WTC11 (cell line): ENCODE data around the gene ROBO4. TPM values are rescaled to one million over a fixed set of nuclear protein-coding genes. Genes with fewer than 3 reads are reported as not detected.

Experiments used
- ATAC-seq: fragments of 200-7000 bp; cut with Tn5 transposase; 2 replicates; pipeline ENCODE4 v1.10.0; 2021; ENCODE audit warnings: mild to moderate bottlenecking, moderate library complexity
- CTCF ChIA-PET: fragments of 300-600 bp; sonication (Branson Sonifier 250); formaldehyde crosslinking; loops from one replicate; lab custom pipeline; 2021; ENCODE audit warnings: antibody characterized with exemption; lab: Charles Lee
- POLR2A ChIA-PET: fragments of 350-600 bp; sonication (Branson Sonifier 250); formaldehyde crosslinking; loops from one replicate; lab custom pipeline; 2021; ENCODE audit warnings: antibody characterized with exemption; lab: Charles Lee
- DNase-seq: peaks from one replicate; pipeline ENCODE4 v3.0.0; 2021; ENCODE audit warnings: low spot score
- H3K27ac Mint-ChIP-seq: 2 replicates; pipeline ENCODE4 v1.8.0; 2021; ENCODE audit warnings: mixed read lengths
- H3K27me3 Mint-ChIP-seq: 2 replicates; pipeline ENCODE4 v1.8.0; 2021; ENCODE audit warnings: low read depth, mild to moderate bottlenecking, moderate library complexity, mixed read lengths
- H3K36me3 Mint-ChIP-seq: 2 replicates; pipeline ENCODE4 v1.8.0; 2021; ENCODE audit warnings: mixed read lengths
- H3K4me1 Mint-ChIP-seq: 2 replicates; pipeline ENCODE4 v1.8.0; 2022; ENCODE audit warnings: mixed read lengths
- H3K4me3 Mint-ChIP-seq: 2 replicates; pipeline ENCODE4 v1.8.0; 2021; ENCODE audit warnings: mild to moderate bottlenecking, moderate library complexity, mixed read lengths
- H3K9me3 Mint-ChIP-seq: 2 replicates; pipeline ENCODE4 v1.8.0; 2021; ENCODE audit warnings: mixed read lengths
- ATF1 ChIP-seq: sonication (generic); formaldehyde crosslinking; IDR thresholded peaks from 2 replicates; pipeline ENCODE4 v1.8.1; 2023; ENCODE audit warnings: mild to moderate bottlenecking, moderate library complexity, missing genetic modification reagents
- CREB1 ChIP-seq: sonication (generic); formaldehyde crosslinking; IDR thresholded peaks from 2 replicates; pipeline ENCODE4 v1.8.0; 2023; ENCODE audit warnings: mild to moderate bottlenecking, missing genetic modification reagents
- CREM ChIP-seq: sonication (generic); formaldehyde crosslinking; IDR thresholded peaks from 2 replicates; pipeline ENCODE4 v1.8.1; 2022; ENCODE audit warnings: mild to moderate bottlenecking, missing genetic modification reagents, moderate library complexity
- ELF4 ChIP-seq: sonication (generic); formaldehyde crosslinking; IDR thresholded peaks from 2 replicates; pipeline ENCODE4 v1.8.1; 2022; ENCODE audit warnings: low read depth, mild to moderate bottlenecking, moderate library complexity, missing genetic modification reagents
- FOXJ3 ChIP-seq: sonication (generic); formaldehyde crosslinking; IDR thresholded peaks from 2 replicates; pipeline ENCODE4 v1.9.0; 2021; ENCODE audit warnings: missing genetic modification reagents, mild to moderate bottlenecking, borderline replicate concordance
- HMGA2 ChIP-seq: fragments of 250-450 bp; sonication (Bioruptor Pico); IDR thresholded peaks from 2 replicates; pipeline ENCODE4 v1.4.0; 2021; ENCODE audit warnings: mild to moderate bottlenecking, moderate library complexity
- IRF2 ChIP-seq: sonication (generic); formaldehyde crosslinking; IDR thresholded peaks from 2 replicates; pipeline ENCODE4 v1.8.0; 2022; ENCODE audit warnings: low read depth, missing genetic modification reagents, borderline replicate concordance
- KAT7 ChIP-seq: sonication (generic); formaldehyde crosslinking; IDR thresholded peaks from 2 replicates; pipeline ENCODE4 v1.8.1; 2023; ENCODE audit warnings: missing genetic modification reagents, mild to moderate bottlenecking, borderline replicate concordance
- SMAD3 ChIP-seq: sonication (generic); formaldehyde crosslinking; IDR thresholded peaks from 2 replicates; pipeline ENCODE4 v1.8.0; 2022; ENCODE audit warnings: missing genetic modification reagents, mild to moderate bottlenecking, borderline replicate concordance
- SOX15 ChIP-seq: fragments of 250-450 bp; sonication (Bioruptor Pico); IDR thresholded peaks from 2 replicates; pipeline ENCODE4 v1.9.0; 2021; ENCODE audit warnings: mild to moderate bottlenecking
- TCF7 ChIP-seq: sonication (generic); formaldehyde crosslinking; IDR thresholded peaks from 2 replicates; pipeline ENCODE4 v1.8.0; 2022; ENCODE audit warnings: mild to moderate bottlenecking, low read depth, missing genetic modification reagents, moderate library complexity
- TEAD1 ChIP-seq: sonication (generic); formaldehyde crosslinking; IDR thresholded peaks from 2 replicates; pipeline ENCODE4 v1.8.0; 2022; ENCODE audit warnings: mild to moderate bottlenecking, missing genetic modification reagents
- ZNF138 ChIP-seq: sonication (generic); formaldehyde crosslinking; conservative IDR thresholded peaks from 2 replicates; pipeline ENCODE4 v1.8.1; 2022; ENCODE audit warnings: mild to moderate bottlenecking, moderate library complexity, missing genetic modification reagents
- ZNF263 ChIP-seq: sonication (generic); formaldehyde crosslinking; IDR thresholded peaks from 2 replicates; pipeline ENCODE4 v1.8.1; 2022; ENCODE audit warnings: low read depth, mild to moderate bottlenecking, moderate library complexity, missing genetic modification reagents
- total RNA-seq: library from RNA; stranded (reverse); gene quantifications from 3 replicates; pipeline ENCODE4 v1.2.3, GENCODE V29; 2021
- TF ChIP-seq, protein P1 (sequence below): sonication (generic); formaldehyde crosslinking; IDR thresholded peaks from 2 replicates; pipeline ENCODE4 v1.8.1; 2023; ENCODE audit warnings: mild to moderate bottlenecking, missing genetic modification reagents
- TF ChIP-seq, protein P2 (sequence below): sonication (generic); formaldehyde crosslinking; IDR thresholded peaks from 2 replicates; pipeline ENCODE4 v1.8.1; 2022; ENCODE audit warnings: mild to moderate bottlenecking, moderate library complexity, missing genetic modification reagents
- TF ChIP-seq, protein P3 (sequence below): sonication (generic); formaldehyde crosslinking; IDR thresholded peaks from 2 replicates; pipeline ENCODE4 v1.8.1; 2023; ENCODE audit warnings: mild to moderate bottlenecking, missing genetic modification reagents, moderate library complexity
- TF ChIP-seq, protein P4 (sequence below): sonication (generic); formaldehyde crosslinking; IDR thresholded peaks from 2 replicates; pipeline ENCODE4 v1.8.1; 2023; ENCODE audit warnings: mild to moderate bottlenecking, moderate library complexity, missing genetic modification reagents
- TF ChIP-seq, protein P5 (sequence below): sonication (generic); formaldehyde crosslinking; IDR thresholded peaks from 2 replicates; pipeline ENCODE4 v1.8.1; 2022; ENCODE audit warnings: missing genetic modification reagents, borderline replicate concordance
- TF ChIP-seq, protein P6 (sequence below): fragments of 250-450 bp; sonication (Bioruptor Pico); IDR thresholded peaks from 2 replicates; pipeline ENCODE4 v1.9.0; 2021; ENCODE audit warnings: mild to moderate bottlenecking

Gene ROBO4
- total RNA-seq, 1 experiment from 2014 or later = 0.13 TPM

DNA sequence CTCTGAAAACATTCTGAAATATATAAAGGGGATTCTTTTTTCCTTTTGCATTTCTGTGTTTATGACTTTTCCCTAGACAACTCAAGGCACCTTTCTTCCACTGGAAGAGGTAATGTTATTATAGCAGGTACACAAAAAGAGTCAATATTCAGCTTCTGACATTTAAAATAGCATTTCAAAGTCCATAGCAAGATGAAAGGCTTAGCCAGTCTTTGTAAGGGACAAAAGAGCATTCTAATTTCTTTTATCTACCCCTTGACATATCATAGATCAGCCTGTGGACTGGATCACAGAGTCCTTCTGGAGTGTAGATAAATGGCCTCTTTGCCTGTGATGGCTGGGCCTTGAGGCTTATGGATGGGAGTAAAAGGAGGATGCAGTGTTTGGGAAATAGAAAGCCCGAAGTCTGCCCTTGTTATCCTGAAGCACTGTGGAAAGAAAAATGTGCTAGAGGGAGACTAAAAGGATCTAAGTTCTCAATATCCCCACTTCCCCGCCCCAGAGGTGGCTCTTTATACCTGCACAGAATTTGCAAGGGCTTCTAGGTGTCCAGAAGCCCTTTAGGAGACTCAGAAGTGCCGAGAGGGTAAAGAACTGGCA lies 39.8 kb upstream of the ROBO4 start:
- peaks cover 25% of the 10 kb centered on the region for H3K27me3 Mint-ChIP-seq
- no peak overlapping the region for H3K27ac Mint-ChIP-seq
- H3K4me1 Mint-ChIP-seq = 0 out of 2 replicates have a peak, but pooled peaks cover 2% of the 10 kb centered on the region
- no peaks in the 10 kb centered on the region for H3K9me3 Mint-ChIP-seq
- DNase-seq (no peak), ATAC-seq (no peak)
- no peaks in the 10 kb centered on the region for H3K36me3 Mint-ChIP-seq
- TF ChIP-seq, protein P1, sequence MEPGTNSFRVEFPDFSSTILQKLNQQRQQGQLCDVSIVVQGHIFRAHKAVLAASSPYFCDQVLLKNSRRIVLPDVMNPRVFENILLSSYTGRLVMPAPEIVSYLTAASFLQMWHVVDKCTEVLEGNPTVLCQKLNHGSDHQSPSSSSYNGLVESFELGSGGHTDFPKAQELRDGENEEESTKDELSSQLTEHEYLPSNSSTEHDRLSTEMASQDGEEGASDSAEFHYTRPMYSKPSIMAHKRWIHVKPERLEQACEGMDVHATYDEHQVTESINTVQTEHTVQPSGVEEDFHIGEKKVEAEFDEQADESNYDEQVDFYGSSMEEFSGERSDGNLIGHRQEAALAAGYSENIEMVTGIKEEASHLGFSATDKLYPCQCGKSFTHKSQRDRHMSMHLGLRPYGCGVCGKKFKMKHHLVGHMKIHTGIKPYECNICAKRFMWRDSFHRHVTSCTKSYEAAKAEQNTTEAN (CRISPR knock-in tag) = no peak
- TF ChIP-seq TEAD1 (no peak), SMAD3 (CRISPR knock-in tag) (no peak), FOXJ3 (CRISPR knock-in tag) (no peak), ZNF263 (CRISPR knock-in tag) (no peak), CREM (CRISPR knock-in tag) (no peak), HMGA2 (CRISPR knock-in tag) (no peak), ZNF138 (no peak), SOX15 (CRISPR knock-in tag) (no peak), TCF7 (CRISPR knock-in tag) (no peak), ELF4 (CRISPR knock-in tag) (no peak), IRF2 (CRISPR knock-in tag) (no peak), CREB1 (CRISPR knock-in tag) (no peak), ATF1 (CRISPR knock-in tag) (no peak), KAT7 (CRISPR knock-in tag) (no peak)
- TF ChIP-seq, protein P2, sequence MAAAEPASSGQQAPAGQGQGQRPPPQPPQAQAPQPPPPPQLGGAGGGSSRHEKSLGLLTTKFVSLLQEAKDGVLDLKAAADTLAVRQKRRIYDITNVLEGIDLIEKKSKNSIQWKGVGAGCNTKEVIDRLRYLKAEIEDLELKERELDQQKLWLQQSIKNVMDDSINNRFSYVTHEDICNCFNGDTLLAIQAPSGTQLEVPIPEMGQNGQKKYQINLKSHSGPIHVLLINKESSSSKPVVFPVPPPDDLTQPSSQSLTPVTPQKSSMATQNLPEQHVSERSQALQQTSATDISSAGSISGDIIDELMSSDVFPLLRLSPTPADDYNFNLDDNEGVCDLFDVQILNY (CRISPR knock-in tag) = no peak
- TF ChIP-seq, protein P3, sequence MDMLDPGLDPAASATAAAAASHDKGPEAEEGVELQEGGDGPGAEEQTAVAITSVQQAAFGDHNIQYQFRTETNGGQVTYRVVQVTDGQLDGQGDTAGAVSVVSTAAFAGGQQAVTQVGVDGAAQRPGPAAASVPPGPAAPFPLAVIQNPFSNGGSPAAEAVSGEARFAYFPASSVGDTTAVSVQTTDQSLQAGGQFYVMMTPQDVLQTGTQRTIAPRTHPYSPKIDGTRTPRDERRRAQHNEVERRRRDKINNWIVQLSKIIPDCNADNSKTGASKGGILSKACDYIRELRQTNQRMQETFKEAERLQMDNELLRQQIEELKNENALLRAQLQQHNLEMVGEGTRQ (CRISPR knock-in tag) = no peak
- TF ChIP-seq, protein P4, sequence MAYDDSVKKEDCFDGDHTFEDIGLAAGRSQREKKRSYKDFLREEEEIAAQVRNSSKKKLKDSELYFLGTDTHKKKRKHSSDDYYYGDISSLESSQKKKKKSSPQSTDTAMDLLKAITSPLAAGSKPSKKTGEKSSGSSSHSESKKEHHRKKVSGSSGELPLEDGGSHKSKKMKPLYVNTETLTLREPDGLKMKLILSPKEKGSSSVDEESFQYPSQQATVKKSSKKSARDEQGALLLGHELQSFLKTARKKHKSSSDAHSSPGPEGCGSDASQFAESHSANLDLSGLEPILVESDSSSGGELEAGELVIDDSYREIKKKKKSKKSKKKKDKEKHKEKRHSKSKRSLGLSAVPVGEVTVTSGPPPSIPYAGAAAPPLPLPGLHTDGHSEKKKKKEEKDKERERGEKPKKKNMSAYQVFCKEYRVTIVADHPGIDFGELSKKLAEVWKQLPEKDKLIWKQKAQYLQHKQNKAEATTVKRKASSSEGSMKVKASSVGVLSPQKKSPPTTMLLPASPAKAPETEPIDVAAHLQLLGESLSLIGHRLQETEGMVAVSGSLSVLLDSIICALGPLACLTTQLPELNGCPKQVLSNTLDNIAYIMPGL (CRISPR knock-in tag) = no peak
- TF ChIP-seq, protein P5, sequence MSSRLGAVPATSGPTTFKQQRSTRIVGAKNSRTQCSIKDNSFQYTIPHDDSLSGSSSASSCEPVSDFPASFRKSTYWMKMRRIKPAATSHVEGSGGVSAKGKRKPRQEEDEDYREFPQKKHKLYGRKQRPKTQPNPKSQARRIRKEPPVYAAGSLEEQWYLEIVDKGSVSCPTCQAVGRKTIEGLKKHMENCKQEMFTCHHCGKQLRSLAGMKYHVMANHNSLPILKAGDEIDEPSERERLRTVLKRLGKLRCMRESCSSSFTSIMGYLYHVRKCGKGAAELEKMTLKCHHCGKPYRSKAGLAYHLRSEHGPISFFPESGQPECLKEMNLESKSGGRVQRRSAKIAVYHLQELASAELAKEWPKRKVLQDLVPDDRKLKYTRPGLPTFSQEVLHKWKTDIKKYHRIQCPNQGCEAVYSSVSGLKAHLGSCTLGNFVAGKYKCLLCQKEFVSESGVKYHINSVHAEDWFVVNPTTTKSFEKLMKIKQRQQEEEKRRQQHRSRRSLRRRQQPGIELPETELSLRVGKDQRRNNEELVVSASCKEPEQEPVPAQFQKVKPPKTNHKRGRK (CRISPR knock-in tag) = no peak
- TF ChIP-seq, protein P6, sequence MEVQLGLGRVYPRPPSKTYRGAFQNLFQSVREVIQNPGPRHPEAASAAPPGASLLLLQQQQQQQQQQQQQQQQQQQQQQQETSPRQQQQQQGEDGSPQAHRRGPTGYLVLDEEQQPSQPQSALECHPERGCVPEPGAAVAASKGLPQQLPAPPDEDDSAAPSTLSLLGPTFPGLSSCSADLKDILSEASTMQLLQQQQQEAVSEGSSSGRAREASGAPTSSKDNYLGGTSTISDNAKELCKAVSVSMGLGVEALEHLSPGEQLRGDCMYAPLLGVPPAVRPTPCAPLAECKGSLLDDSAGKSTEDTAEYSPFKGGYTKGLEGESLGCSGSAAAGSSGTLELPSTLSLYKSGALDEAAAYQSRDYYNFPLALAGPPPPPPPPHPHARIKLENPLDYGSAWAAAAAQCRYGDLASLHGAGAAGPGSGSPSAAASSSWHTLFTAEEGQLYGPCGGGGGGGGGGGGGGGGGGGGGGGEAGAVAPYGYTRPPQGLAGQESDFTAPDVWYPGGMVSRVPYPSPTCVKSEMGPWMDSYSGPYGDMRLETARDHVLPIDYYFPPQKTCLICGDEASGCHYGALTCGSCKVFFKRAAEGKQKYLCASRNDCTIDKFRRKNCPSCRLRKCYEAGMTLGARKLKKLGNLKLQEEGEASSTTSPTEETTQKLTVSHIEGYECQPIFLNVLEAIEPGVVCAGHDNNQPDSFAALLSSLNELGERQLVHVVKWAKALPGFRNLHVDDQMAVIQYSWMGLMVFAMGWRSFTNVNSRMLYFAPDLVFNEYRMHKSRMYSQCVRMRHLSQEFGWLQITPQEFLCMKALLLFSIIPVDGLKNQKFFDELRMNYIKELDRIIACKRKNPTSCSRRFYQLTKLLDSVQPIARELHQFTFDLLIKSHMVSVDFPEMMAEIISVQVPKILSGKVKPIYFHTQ (CRISPR knock-in tag) = no peak
- POLR2A ChIA-PET = no interaction called here
- H3K4me3 Mint-ChIP-seq = no peak overlapping the region
- CTCF ChIA-PET = interaction anchor here (1.2 kb wide), 1 partner anchor 39 kb away, joined by 6 read pairs; the partner anchor contains the start of gene ROBO4
